B cell (primary cell): ENCODE data around the gene CARD9. TPM values are rescaled to one million over a fixed set of nuclear protein-coding genes. Genes with fewer than 3 reads are reported as not detected.

Source experiments
- ATAC-seq: fragments of 200-7000 bp; cut with Tn5 transposase; one replicate; pipeline ENCODE4 v1.10.0; 2021; ENCODE audit warnings: low read depth, mild to moderate bottlenecking, moderate number of reproducible peaks, moderate library complexity
- CTCF ChIA-PET: fragments of 350-600 bp; sonication (Branson Sonifier 250); formaldehyde crosslinking; loops from one replicate; lab custom pipeline; 2021; ENCODE audit warnings: antibody characterized with exemption, inconsistent platforms; lab: Charles Lee
- POLR2A ChIA-PET: fragments of 350-600 bp; sonication (Branson Sonifier 250); formaldehyde crosslinking; loops from one replicate; lab custom pipeline; 2021; ENCODE audit warnings: antibody characterized with exemption; lab: Charles Lee
- DNase-seq: peaks from one replicate; pipeline ENCODE4 v3.0.0; 2013
- H2AFZ ChIP-seq: 2 replicates; pipeline ENCODE4 v1.6.1; 2012; ENCODE audit warnings: mild to moderate bottlenecking, low read depth, low read length; ENCODE audit not compliant: insufficient read depth, poor library complexity, severe bottlenecking
- H3K27ac ChIP-seq, 2 donors: 1 replicate in 1 of 2; 2 replicates in 1 of 2; pipeline ENCODE4 v1.5.1; 2012 to 2013; ENCODE audit warnings: low read length in 2 of 2, mild to moderate bottlenecking in 2 of 2, moderate library complexity in 1 of 2
- H3K27me3 ChIP-seq, 4 experiments: fragments of 200-600 bp in 1 of 4; sonication (generic) in 1 of 4; replicated peaks in 1 of 4; 1 replicate in 2 of 4; 2 replicates in 2 of 4; pipeline versions ENCODE4 v1.6.1 to v1.7.0; 2013 to 2016; ENCODE audit warnings: low read length in 3 of 4, mild to moderate bottlenecking in 2 of 4, mixed read lengths in 1 of 4, moderate library complexity in 1 of 4; ENCODE audit not compliant: insufficient read depth in 4 of 4, control insufficient read depth in 3 of 4; ENCODE audit errors: control extremely low read depth in 1 of 4
- H3K36me3 ChIP-seq, 2 experiments: replicated peaks in 1 of 2; 1 replicate in 1 of 2; 2 replicates in 1 of 2; pipeline versions ENCODE4 v1.6.1 to v1.7.1; 2013; ENCODE audit warnings: low read length in 1 of 2; ENCODE audit not compliant: insufficient read depth in 2 of 2, control insufficient read depth in 1 of 2; ENCODE audit errors: control extremely low read depth in 1 of 2, extremely low read depth in 1 of 2
- H3K4me1 ChIP-seq, 2 donors: fragments of 200-600 bp in 1 of 2; sonication (generic) in 1 of 2; 1 replicate in 1 of 2; 2 replicates in 1 of 2; pipeline versions ENCODE4 v1.5.1 to v1.6.1; 2013 to 2017; ENCODE audit warnings: low read length in 2 of 2; ENCODE audit not compliant: control insufficient read depth in 2 of 2, insufficient read depth in 2 of 2
- H3K4me2 ChIP-seq: replicated peaks from 2 replicates; pipeline ENCODE3; 2012; ENCODE audit warnings: mild to moderate bottlenecking, low read depth, low read length; ENCODE audit not compliant: poor library complexity, severe bottlenecking
- H3K4me3 ChIP-seq, 5 experiments: fragments of 200-600 bp in 1 of 5; sonication (generic) in 1 of 5; 1 replicate in 3 of 5; 2 replicates in 2 of 5; pipeline versions ENCODE4 v1.5.1 to v1.7.0; 2011 to 2016; ENCODE audit warnings: low read length in 4 of 5, mild to moderate bottlenecking in 4 of 5, low read depth in 2 of 5, control low read depth in 1 of 5, moderate library complexity in 1 of 5; ENCODE audit not compliant: insufficient read depth in 1 of 5; ENCODE audit errors: control extremely low read depth in 1 of 5, extremely low read depth in 1 of 5
- H3K79me2 ChIP-seq: fragments of 200-600 bp; sonication (generic); one replicate; pipeline ENCODE4 v1.6.0; 2016; ENCODE audit warnings: low read length; ENCODE audit not compliant: control insufficient read depth, insufficient read depth
- H3K9ac ChIP-seq: fragments of 200-600 bp; sonication (generic); 2 replicates; pipeline ENCODE4 v1.6.1; 2017; ENCODE audit warnings: mild to moderate bottlenecking, low read length, moderate library complexity
- H3K9me3 ChIP-seq, 3 donors: one replicate each; pipeline versions ENCODE4 v1.6.1 to v1.7.1; 2013; ENCODE audit warnings: low read length in 2 of 3; ENCODE audit not compliant: control insufficient read depth in 2 of 3, insufficient read depth in 1 of 3; ENCODE audit errors: control extremely low read depth in 1 of 3
- H4K20me1 ChIP-seq: 2 replicates; pipeline ENCODE4 v1.6.0; 2012; ENCODE audit warnings: mild to moderate bottlenecking, low read length; ENCODE audit not compliant: insufficient read depth, control insufficient read depth, poor library complexity, severe bottlenecking
- H3K27ac Mint-ChIP-seq: one replicate; pipeline ENCODE4 v1.8.0; 2021; ENCODE audit warnings: mixed read lengths
- H3K27me3 Mint-ChIP-seq: one replicate; pipeline ENCODE4 v1.8.0; 2021; ENCODE audit warnings: mixed read lengths
- H3K4me1 Mint-ChIP-seq: one replicate; pipeline ENCODE4 v1.8.0; 2021; ENCODE audit warnings: mixed read lengths
- H3K4me3 Mint-ChIP-seq: one replicate; pipeline ENCODE4 v1.8.0; 2021; ENCODE audit warnings: mixed read lengths
- H3K9me3 Mint-ChIP-seq: one replicate; pipeline ENCODE4 v1.8.0; 2022; ENCODE audit warnings: mixed read lengths; ENCODE audit not compliant: insufficient read depth
- EZH2 ChIP-seq: IDR thresholded peaks from 2 replicates; pipeline ENCODE4 v1.6.1; 2012; ENCODE audit warnings: borderline replicate concordance, low read depth, mild to moderate bottlenecking, moderate library complexity, low read length; ENCODE audit not compliant: insufficient read depth, poor library complexity, severe bottlenecking
- WGBS: methylation state at CpG from one replicate; pipeline ENCODE4 v1.1.5; 2013; ENCODE audit warnings: missing lambda C conversion rate; ENCODE audit not compliant: insufficient coverage; 5-methylcytosine and 5-hydroxymethylcytosine counted together
- intact Hi-C: fragments of 100-400 bp; cut with micrococcal nuclease; formaldehyde crosslinking; loops from one replicate; pipeline ENCODE4 v1.10.0; 2022
- polyA plus RNA-seq: library from polyadenylated mRNA; depleted of rRNA; stranded (reverse); fragments of >200 nt; gene quantifications from 2 replicates; pipeline ENCODE4 v1.2.3, GENCODE V29; 2012
- total RNA-seq, 2 donors: library from RNA; stranded (reverse); fragments of 120-200 nt in 1 of 2; gene quantifications; 1 replicate in 1 of 2; 2 replicates in 1 of 2; pipeline versions ENCODE4 v1.2.3 to v1.2.4, GENCODE V29; 2013 to 2022
- TF ChIP-seq, protein P1 (sequence below): fragments of 200-600 bp; IDR thresholded peaks from one replicate; pipeline ENCODE4 v1.8.0; 2022; ENCODE audit warnings: antibody characterized with exemption, mild to moderate bottlenecking

The CARD9 gene
- total and polyA plus RNA-seq, 2 donors (not counting 1 experiment from before 2014, with no cell fraction given) = 0.57 to 1.1 TPM

DNA sequence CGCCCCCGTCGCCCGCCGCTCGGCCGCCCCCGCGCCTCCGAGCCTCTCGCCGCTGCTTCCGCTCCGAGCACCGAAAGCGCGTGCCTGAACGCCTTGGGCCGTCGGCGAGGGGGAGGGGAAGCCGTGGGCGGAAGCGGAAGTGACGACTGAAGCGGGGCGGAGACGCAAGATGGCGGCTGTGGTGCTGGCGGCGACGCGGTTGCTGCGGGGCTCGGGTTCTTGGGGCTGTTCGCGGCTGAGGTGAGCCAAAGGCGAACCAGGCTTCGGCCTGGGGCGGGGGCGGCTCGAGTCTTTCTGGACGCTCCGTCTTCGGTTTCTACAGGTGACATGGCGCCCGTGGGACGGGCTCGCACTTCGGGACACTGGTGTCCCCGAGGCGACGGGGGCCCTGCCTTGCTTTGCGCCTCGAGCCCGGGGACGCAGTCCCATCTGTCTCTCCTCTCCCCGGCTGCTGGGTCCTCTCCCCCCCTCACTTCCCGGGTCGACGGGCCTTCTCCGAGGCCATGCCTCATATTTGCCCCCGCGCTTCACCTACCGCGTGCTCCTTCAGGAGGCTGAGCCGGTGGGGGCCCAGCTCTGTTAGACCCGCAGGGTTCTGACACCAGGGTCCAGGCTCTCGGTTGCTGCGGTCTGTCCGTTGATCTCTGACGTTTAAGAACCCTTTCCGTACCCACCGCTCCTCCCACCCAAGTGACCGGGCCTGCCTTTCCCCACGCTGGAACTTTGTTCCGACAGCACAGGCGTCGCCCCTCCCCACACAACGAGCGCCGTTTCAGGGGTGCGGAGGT lies 37.2 kb upstream of the CARD9 start, which contains the start of the genes ENTR1 and PMPCA:
TSS of gene ENTR1 (minus strand) at position 115 of the 788 bp plus-strand sequence. CDS start 217 bp downstream, outside the sequence.
TSS of gene PMPCA (plus strand) at position 159 of the 788 bp plus-strand sequence. CDS start at position 170, 11 bp downstream.
- Histone ChIP-seq H3K4me2 (peak within 1 kb of the TSS; percentile 91), H3K9me3 (no peaks in the 10 kb centered on the region), H3K27ac (peak within 1 kb of the TSS; percentile 80 to 91), H3K36me3 (peaks cover 0 to 49% of the 10 kb centered on the region in 2 experiments), H3K79me2 (peaks cover 73% of the 10 kb centered on the region), H3K27me3 (no peaks in the 10 kb centered on the region), H4K20me1 (peaks cover 52% of the 10 kb centered on the region), H3K4me1 (peaks cover 25 to 34% of the 10 kb centered on the region in 2 donors), H3K4me3 (peak within 1 kb of the TSS; percentile 46 to 96 (median 81)), H2AFZ (peak within 1 kb of the TSS; percentile 76), H3K9ac (peak within 1 kb of the TSS; percentile 86)
- DNase-seq (peak; percentile 95), ATAC-seq (peak; percentile 88)
- intact Hi-C loops = loop anchor here (1.0 to 2.0 kb wide), 4 partner anchors 10 to 73 kb away; partner anchors contain the start of genes DNLZ, INPP5E, SEC16A and SNAPC4
- WGBS = under 1% methylated on average over 77 of the region's 83 CpGs
- H3K4me3 Mint-ChIP-seq = peak within 1 kb of the TSS; percentile 92
- POLR2A ChIA-PET = interaction anchor here (0.8 to 1.7 kb wide), 5 partner anchors 10 to 48 kb away, joined by 3 to 5 read pairs (median 4); partner anchors contain the start of genes DNLZ and SNAPC4
- TF ChIP-seq, protein P1, sequence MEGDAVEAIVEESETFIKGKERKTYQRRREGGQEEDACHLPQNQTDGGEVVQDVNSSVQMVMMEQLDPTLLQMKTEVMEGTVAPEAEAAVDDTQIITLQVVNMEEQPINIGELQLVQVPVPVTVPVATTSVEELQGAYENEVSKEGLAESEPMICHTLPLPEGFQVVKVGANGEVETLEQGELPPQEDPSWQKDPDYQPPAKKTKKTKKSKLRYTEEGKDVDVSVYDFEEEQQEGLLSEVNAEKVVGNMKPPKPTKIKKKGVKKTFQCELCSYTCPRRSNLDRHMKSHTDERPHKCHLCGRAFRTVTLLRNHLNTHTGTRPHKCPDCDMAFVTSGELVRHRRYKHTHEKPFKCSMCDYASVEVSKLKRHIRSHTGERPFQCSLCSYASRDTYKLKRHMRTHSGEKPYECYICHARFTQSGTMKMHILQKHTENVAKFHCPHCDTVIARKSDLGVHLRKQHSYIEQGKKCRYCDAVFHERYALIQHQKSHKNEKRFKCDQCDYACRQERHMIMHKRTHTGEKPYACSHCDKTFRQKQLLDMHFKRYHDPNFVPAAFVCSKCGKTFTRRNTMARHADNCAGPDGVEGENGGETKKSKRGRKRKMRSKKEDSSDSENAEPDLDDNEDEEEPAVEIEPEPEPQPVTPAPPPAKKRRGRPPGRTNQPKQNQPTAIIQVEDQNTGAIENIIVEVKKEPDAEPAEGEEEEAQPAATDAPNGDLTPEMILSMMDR = no peak
- TF ChIP-seq EZH2 = no peak
- H3K27me3 Mint-ChIP-seq = no peaks in the 10 kb centered on the region
- H3K27ac Mint-ChIP-seq = peak within 1 kb of the TSS; percentile 92
- H3K4me1 Mint-ChIP-seq = peaks cover 37% of the 10 kb centered on the region
- H3K9me3 Mint-ChIP-seq = no peaks in the 10 kb centered on the region
- CTCF ChIA-PET = interaction anchor here (0.6 to 2.6 kb wide), 3 partner anchors 10 to 47 kb away, joined by 3 to 16 read pairs (median 5); partner anchors contain the start of genes DNLZ and SNAPC4
